Osteoblast (primary cell): Measurements from ENCODE around the gene ASCC3. TPM values are rescaled to one million over a fixed set of nuclear protein-coding genes. Genes with fewer than 3 reads are reported as not detected.

Experiments used
- DNase-seq: peaks from one replicate; pipeline ENCODE4 v3.0.0; 2011; ENCODE audit warnings: low spot score, mixed read lengths; ENCODE audit not compliant: insufficient read length; ENCODE audit errors: missing footprints
- H2AFZ ChIP-seq: 2 replicates; pipeline ENCODE4 v1.6.0; 2011; ENCODE audit warnings: mild to moderate bottlenecking, low read length
- H3K27ac ChIP-seq: 2 replicates; pipeline ENCODE4 v1.5.1; 2011; ENCODE audit warnings: mild to moderate bottlenecking, low read depth, low read length, moderate library complexity
- H3K27me3 ChIP-seq: 2 replicates; pipeline ENCODE4 v1.6.0; 2012; ENCODE audit warnings: mild to moderate bottlenecking, control low read depth, inconsistent platforms, low read length, moderate library complexity; ENCODE audit not compliant: insufficient read depth
- H3K36me3 ChIP-seq: 2 replicates; pipeline ENCODE4 v1.5.1; 2011; ENCODE audit warnings: mild to moderate bottlenecking, low read length, control low read depth, moderate library complexity; ENCODE audit not compliant: insufficient read depth
- H3K4me1 ChIP-seq: 2 replicates; pipeline ENCODE4 v1.5.1; 2011; ENCODE audit warnings: mild to moderate bottlenecking, low read length, control low read depth, moderate library complexity; ENCODE audit not compliant: insufficient read depth
- H3K4me2 ChIP-seq: 2 replicates; pipeline ENCODE4 v1.6.0; 2011; ENCODE audit warnings: mild to moderate bottlenecking, low read length; ENCODE audit not compliant: insufficient read depth
- H3K4me3 ChIP-seq: fragments of 200-600 bp; sonication (generic); 3 replicates; pipeline ENCODE4 v1.5.1; 2012; ENCODE audit warnings: mild to moderate bottlenecking, low read length, inconsistent platforms; ENCODE audit not compliant: insufficient read depth
- H3K79me2 ChIP-seq: 2 replicates; pipeline ENCODE4 v1.6.0; 2012; ENCODE audit warnings: mild to moderate bottlenecking, low read length, control low read depth, inconsistent platforms; ENCODE audit not compliant: insufficient read depth
- H3K9me3 ChIP-seq: 2 replicates; pipeline ENCODE4 v1.5.1; 2011; ENCODE audit warnings: low read depth, low read length, control low read depth
- H4K20me1 ChIP-seq: 2 replicates; pipeline ENCODE4 v1.6.0; 2012; ENCODE audit warnings: mild to moderate bottlenecking, low read length, control low read depth; ENCODE audit not compliant: insufficient read depth
- CTCF ChIP-seq: IDR thresholded peaks from 2 replicates; pipeline ENCODE4 v1.5.1; 2011; ENCODE audit warnings: mild to moderate bottlenecking, low read depth, low read length, moderate library complexity; ENCODE audit errors: extremely low read depth
- total RNA-seq: library from RNA; depleted of rRNA; stranded (reverse); fragments of >200 nt; gene quantifications from 2 replicates; pipeline ENCODE4 v1.2.3, GENCODE V29; 2012

The ASCC3 gene
- total RNA-seq, 1 donor: 68.8 TPM

- DNase-seq: no peak
- Histone ChIP-seq H4K20me1 (no peaks in the 10 kb centered on the region), H3K27ac (no peak overlapping the region), H3K4me3 (no peak overlapping the region), H3K4me1 (peaks cover 4% of the 10 kb centered on the region), H3K27me3 (no peaks in the 10 kb centered on the region), H3K36me3 (peaks cover 14% of the 10 kb centered on the region), H3K9me3 (no peaks in the 10 kb centered on the region), H3K4me2 (no peak overlapping the region), H2AFZ (no peak overlapping the region), H3K79me2 (no peaks in the 10 kb centered on the region)
- no peak for TF ChIP-seq CTCF
Measured at GRCh38 chr6:100627911-100628758, 253.0 kb downstream of the ASCC3 start.

GRCh38 chr6:100626721-100627120 is 254.4 kb downstream of the ASCC3 start:
- H3K4me2 ChIP-seq: no peak overlapping the region
- H4K20me1 ChIP-seq: no peaks in the 10 kb centered on the region
- DNase-seq: no peak
- no peaks in the 10 kb centered on the region for H3K79me2 ChIP-seq
- no peak overlapping the region for H3K4me3 ChIP-seq
- TF ChIP-seq CTCF: no peak
- H3K36me3 ChIP-seq: peaks cover 19% of the 10 kb centered on the region
- H3K9me3 ChIP-seq: no peaks in the 10 kb centered on the region
- no peaks in the 10 kb centered on the region for H3K27me3 ChIP-seq
- H2AFZ ChIP-seq: no peak overlapping the region
- no peak overlapping the region for H3K27ac ChIP-seq
- peaks cover 5% of the 10 kb centered on the region for H3K4me1 ChIP-seq

GRCh38 chr6:100622907-100623692 is 258.0 kb downstream of the ASCC3 start:
- H4K20me1 ChIP-seq: no peaks in the 10 kb centered on the region
- H3K27me3 ChIP-seq: no peaks in the 10 kb centered on the region
- peaks cover 15% of the 10 kb centered on the region for H3K4me1 ChIP-seq
- no peak for DNase-seq
- H3K79me2 ChIP-seq: no peaks in the 10 kb centered on the region
- H3K36me3 ChIP-seq: peaks cover 17% of the 10 kb centered on the region
- no peak overlapping the region for H3K4me3 ChIP-seq
- no peak overlapping the region for H3K4me2 ChIP-seq
- H3K27ac ChIP-seq: peak overlapping the region; percentile 9
- no peak for TF ChIP-seq CTCF
- H2AFZ ChIP-seq: no peak overlapping the region
- no peaks in the 10 kb centered on the region for H3K9me3 ChIP-seq
